Activated CD8-positive, alpha-beta T cell treated with anti-CD3 and anti-CD28 coated beads for 36 hours (primary cell): Measurements from ENCODE around the gene TCP11L1. TPM values are rescaled to one million over a fixed set of nuclear protein-coding genes. Genes with fewer than 3 reads are reported as not detected.

ENCODE experiments used
- ATAC-seq: fragments of 200-7000 bp; cut with Tn5 transposase; one replicate; pipeline ENCODE4 v1.10.0; 2021; ENCODE audit warnings: mild to moderate bottlenecking, moderate library complexity
- CTCF ChIA-PET: fragments of 350-600 bp; sonication (Branson Sonifier 250); formaldehyde crosslinking; loops from one replicate; lab custom pipeline; 2021; ENCODE audit warnings: antibody characterized with exemption; lab: Charles Lee
- POLR2A ChIA-PET: fragments of 350-600 bp; sonication (Branson Sonifier 250); formaldehyde crosslinking; loops from one replicate; lab custom pipeline; 2021; ENCODE audit warnings: antibody characterized with exemption; lab: Charles Lee
- DNase-seq: peaks from one replicate; pipeline ENCODE4 v3.0.0-alpha.2; 2020
- H3K27ac Mint-ChIP-seq: one replicate; pipeline ENCODE4 v1.8.0; 2021; ENCODE audit warnings: mild to moderate bottlenecking, mixed read lengths
- H3K27me3 Mint-ChIP-seq: one replicate; pipeline ENCODE4 v1.8.0; 2021; ENCODE audit warnings: mixed read lengths
- H3K36me3 Mint-ChIP-seq: one replicate; pipeline ENCODE4 v1.8.0; 2021; ENCODE audit warnings: low read depth, mixed read lengths
- H3K4me1 Mint-ChIP-seq: one replicate; pipeline ENCODE4 v1.8.0; 2021; ENCODE audit warnings: low read depth, mixed read lengths
- H3K4me3 Mint-ChIP-seq: one replicate; pipeline ENCODE4 v1.8.0; 2021; ENCODE audit warnings: mild to moderate bottlenecking, moderate library complexity, mixed read lengths
- H3K9me3 Mint-ChIP-seq: one replicate; pipeline ENCODE4 v1.8.0; 2021; ENCODE audit warnings: mixed read lengths
- intact Hi-C: fragments of 100-400 bp; cut with micrococcal nuclease; formaldehyde crosslinking; loops from one replicate; pipeline ENCODE4 v1.10.0; 2022
- total RNA-seq, 2 experiments: library from RNA; stranded (reverse); gene quantifications; one replicate each; pipeline ENCODE4 v1.2.3, GENCODE V29; 2021
- TF ChIP-seq, protein P1 (sequence below): fragments of 200-600 bp; IDR thresholded peaks from one replicate; pipeline ENCODE4 v1.8.0; 2022; ENCODE audit warnings: antibody characterized with exemption, mild to moderate bottlenecking

TCP11L1 gene
- total RNA-seq, 2 experiments from 2014 or later = 11.0 to 12.7 TPM

DNA sequence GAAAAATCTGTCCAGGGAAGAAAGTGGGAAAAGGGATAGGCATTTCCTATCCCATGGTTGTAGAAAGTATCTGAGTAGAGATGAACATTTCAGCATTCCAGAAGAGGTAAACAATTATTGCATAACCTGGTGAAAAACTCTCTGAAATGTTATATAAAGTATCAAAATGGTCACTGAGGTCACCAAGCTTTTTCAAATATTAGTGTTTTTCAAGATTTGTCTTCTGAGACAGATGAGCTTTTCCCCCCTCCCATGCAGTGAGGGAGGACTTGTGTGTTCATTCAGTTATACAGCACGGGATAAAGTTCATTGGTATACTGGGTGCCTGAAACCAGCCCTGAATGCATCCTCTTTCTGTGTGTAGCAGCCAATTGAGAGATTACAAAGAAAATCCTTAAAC is 25.6 kb upstream of the TCP11L1 start:
- ChIA-PET POLR2A (interaction anchor here (0.6 to 1.2 kb wide), 4 partner anchors 26 to 50 kb away, joined by 3 read pairs; partner anchors contain the start of gene TCP11L1), CTCF (interaction anchor here (0.8 kb wide), 1 partner anchor 16 kb away, joined by 4 read pairs; no protein-coding TSS in a partner anchor)
- Mint-ChIP-seq H3K36me3 (no peaks in the 10 kb centered on the region), H3K9me3 (no peaks in the 10 kb centered on the region), H3K27me3 (peaks cover 15% of the 10 kb centered on the region), H3K4me3 (no peak overlapping the region), H3K27ac (no peak overlapping the region), H3K4me1 (peaks cover 42% of the 10 kb centered on the region)
- DNase-seq (no peak), ATAC-seq (no peak)
- TF ChIP-seq, protein P1, sequence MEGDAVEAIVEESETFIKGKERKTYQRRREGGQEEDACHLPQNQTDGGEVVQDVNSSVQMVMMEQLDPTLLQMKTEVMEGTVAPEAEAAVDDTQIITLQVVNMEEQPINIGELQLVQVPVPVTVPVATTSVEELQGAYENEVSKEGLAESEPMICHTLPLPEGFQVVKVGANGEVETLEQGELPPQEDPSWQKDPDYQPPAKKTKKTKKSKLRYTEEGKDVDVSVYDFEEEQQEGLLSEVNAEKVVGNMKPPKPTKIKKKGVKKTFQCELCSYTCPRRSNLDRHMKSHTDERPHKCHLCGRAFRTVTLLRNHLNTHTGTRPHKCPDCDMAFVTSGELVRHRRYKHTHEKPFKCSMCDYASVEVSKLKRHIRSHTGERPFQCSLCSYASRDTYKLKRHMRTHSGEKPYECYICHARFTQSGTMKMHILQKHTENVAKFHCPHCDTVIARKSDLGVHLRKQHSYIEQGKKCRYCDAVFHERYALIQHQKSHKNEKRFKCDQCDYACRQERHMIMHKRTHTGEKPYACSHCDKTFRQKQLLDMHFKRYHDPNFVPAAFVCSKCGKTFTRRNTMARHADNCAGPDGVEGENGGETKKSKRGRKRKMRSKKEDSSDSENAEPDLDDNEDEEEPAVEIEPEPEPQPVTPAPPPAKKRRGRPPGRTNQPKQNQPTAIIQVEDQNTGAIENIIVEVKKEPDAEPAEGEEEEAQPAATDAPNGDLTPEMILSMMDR = no peak
- intact Hi-C loops = no loop called here

DNA sequence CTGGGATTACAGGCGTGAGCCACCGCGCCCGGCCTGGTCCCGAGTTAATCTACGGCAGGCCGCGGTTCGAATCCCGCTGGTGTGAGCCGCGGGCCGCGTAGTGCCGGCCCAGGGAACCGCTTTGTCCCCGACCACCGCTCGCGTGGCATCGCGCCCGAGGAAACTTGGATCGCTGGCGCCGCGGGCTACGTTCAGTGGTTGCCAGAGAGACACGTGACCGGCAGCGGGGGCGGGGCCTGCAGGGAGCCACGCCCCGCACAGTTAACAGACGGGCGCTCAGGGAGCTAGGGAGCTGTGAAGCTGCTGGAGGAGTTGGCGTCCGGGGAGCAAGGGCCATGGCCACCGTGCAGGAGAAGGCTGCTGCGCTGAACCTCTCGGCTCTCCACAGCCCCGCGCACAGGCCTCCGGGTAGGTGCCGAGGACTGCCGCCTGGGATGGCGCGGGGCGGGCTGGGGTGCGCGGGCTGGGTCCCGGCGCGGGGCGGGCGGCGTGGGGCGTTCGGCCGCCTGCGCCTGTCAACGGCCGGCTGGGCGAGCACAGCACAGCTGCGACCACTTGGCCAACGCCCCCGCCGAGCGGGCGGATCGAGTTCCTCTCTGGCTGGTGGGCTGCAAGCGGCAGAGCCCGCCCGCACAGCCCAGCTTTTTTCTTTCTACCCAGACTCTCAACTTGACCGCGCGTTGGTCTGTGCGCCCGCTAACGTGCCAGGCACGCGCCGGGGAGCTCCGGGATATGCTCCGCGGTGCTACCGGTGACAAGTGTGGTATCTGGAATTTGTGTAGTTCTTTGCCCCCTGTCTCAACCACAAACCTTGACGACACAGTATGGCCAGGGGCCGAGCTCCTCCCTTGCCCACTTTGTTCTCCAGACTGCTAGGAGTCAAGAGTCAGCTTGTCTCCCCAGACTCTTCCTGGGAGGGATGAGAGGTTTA is 23.5 kb upstream of the TCP11L1 start, which contains the start of gene DEPDC7:
Gene DEPDC7, plus strand, starts transcription at position 258 of the 931 bp plus-strand sequence. Its CDS starts 78 bp downstream, at position 336.
- Mint-ChIP-seq H3K4me1 (peaks cover 41% of the 10 kb centered on the region), H3K4me3 (peak within 1 kb of the TSS; percentile 78), H3K27ac (peak within 1 kb of the TSS; percentile 52), H3K36me3 (no peaks in the 10 kb centered on the region), H3K27me3 (peaks cover 16% of the 10 kb centered on the region), H3K9me3 (no peaks in the 10 kb centered on the region)
- DNase-seq (peak; percentile 92), ATAC-seq (peak; percentile 76)
- TF ChIP-seq, protein P1 = no peak
- POLR2A ChIA-PET = interaction anchor here (0.8 to 1.4 kb wide), 4 partner anchors 15 to 122 kb away, joined by 3 to 6 read pairs (median 4); partner anchors contain the start of gene TCP11L1
- CTCF ChIA-PET = interaction anchor here (0.9 to 1.3 kb wide), 3 partner anchors 9 to 122 kb away, joined by 3 to 6 read pairs (median 3); no protein-coding TSS in a partner anchor
- intact Hi-C loops = no loop called here

DNA sequence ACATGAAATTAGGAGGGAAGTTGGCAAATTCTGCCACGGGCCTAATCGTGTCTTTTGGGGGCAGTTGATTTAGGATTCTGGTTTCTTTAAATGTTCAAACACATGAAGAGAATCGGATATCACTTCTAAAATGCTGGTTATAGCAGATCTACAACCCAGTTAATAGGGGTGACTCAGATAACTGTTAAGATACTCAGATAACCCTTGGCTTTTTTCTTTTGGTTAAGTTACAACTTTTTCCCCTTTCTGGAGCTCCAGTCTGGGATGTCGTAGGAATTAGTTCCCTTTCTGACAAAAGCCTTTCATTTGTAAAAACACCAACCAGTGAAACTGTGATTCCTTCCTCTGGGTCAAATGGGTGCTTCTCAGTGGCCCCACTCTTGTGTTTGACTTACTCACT is 22.7 kb upstream of the TCP11L1 start:
- CTCF ChIA-PET = interaction anchor here (0.9 to 1.3 kb wide), 2 partner anchors 17 to 123 kb away, joined by 3 read pairs; no protein-coding TSS in a partner anchor
- peak overlapping the region; percentile 78 for H3K4me3 Mint-ChIP-seq
- no peaks in the 10 kb centered on the region for H3K9me3 Mint-ChIP-seq
- no peak overlapping the region for H3K27ac Mint-ChIP-seq
- H3K36me3 Mint-ChIP-seq = no peaks in the 10 kb centered on the region
- intact Hi-C loops = no loop called here
- peaks cover 16% of the 10 kb centered on the region for H3K27me3 Mint-ChIP-seq
- POLR2A ChIA-PET = interaction anchor here (0.8 to 1.0 kb wide), 3 partner anchors 15 to 122 kb away, joined by 3 to 6 read pairs (median 3); partner anchors contain the start of gene TCP11L1
- H3K4me1 Mint-ChIP-seq = peaks cover 39% of the 10 kb centered on the region
- no peak for DNase-seq
- no peak for ATAC-seq
- TF ChIP-seq, protein P1 = no peak

DNA sequence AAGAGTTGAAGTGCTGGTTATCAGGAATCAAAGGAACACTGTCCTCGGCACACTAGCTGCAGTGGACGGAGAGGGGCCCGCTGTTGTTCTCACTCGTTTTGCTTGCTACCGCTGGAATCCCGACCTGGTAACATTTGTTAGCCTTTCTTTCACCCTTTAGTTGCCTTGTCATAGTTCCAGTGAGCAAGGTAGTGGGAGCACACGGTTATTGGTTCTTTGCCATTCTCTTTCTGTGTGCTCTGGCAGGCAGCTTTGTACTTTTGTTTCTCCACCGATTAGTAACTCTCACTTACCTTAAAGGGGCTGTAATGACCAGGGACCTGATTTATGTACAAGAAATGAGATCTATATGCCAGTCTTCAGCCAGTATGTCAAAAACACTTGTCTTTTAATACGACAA is 21.9 kb upstream of the TCP11L1 start:
- CTCF ChIA-PET = interaction anchor here (1.0 to 1.3 kb wide), 2 partner anchors 14 to 124 kb away, joined by 3 to 5 read pairs; no protein-coding TSS in a partner anchor
- ATAC-seq (no peak), DNase-seq (no peak)
- POLR2A ChIA-PET = interaction anchor here (0.7 to 1.0 kb wide), 2 partner anchors 15 to 22 kb away, joined by 3 read pairs; partner anchors contain the start of gene TCP11L1
- H3K4me1 Mint-ChIP-seq = peaks cover 39% of the 10 kb centered on the region
- H3K9me3 Mint-ChIP-seq = no peaks in the 10 kb centered on the region
- TF ChIP-seq, protein P1 = no peak
- H3K27me3 Mint-ChIP-seq = peaks cover 16% of the 10 kb centered on the region
- no peak overlapping the region for H3K27ac Mint-ChIP-seq
- no peak overlapping the region for H3K4me3 Mint-ChIP-seq
- H3K36me3 Mint-ChIP-seq = no peaks in the 10 kb centered on the region
- intact Hi-C loops = no loop called here
